ENCODE measurements around the gene TAX1BP3. TPM values are rescaled to one million over a fixed set of nuclear protein-coding genes. Genes with fewer than 3 reads are reported as not detected.

Gene TAX1BP3
- total and polyA plus RNA-seq, 2 of the 13 experiments (the other 11 are each of a cell fraction or from before 2014, with no cell fraction given), result 16.7 to 45.1 TPM

DNA sequence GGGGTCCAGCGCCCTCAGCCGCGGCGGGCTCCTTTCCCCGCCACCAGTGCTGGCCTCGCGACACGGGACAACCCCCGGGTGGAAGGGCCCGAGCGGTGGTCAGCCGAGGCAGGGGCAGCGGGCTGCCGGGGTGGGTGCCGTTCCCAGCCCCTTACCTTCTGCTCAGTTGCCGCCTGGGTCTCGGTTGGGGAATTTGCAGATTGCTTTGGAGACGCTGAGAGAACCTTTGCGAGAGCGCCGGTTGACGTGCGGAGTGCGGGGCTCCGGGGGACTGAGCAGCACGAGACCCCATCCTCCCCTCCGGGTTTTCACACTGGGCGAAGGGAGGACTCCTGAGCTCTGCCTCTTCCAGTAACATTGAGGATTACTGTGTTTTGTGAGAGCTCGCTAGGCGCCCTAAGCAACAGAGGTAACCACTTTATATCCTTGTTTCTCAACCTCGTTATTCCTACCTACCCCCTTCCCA is 31.4 kb downstream of the TAX1BP3 start (continued):
- TF ChIP-seq ETV5 (CRISPR knock-in tag; IDR thresholded peaks at IDR 0.05; ENCODE audit: borderline replicate concordance) (no peak), ARID2 (CRISPR knock-in tag; IDR thresholded peaks at IDR 0.05; ENCODE audit: borderline replicate concordance) (no peak), NAIF1 (CRISPR knock-in tag; IDR thresholded peaks at IDR 0.05; ENCODE audit: borderline replicate concordance) (no peak), PHF8 (CRISPR knock-in tag; IDR thresholded peaks at IDR 0.05) (no peak), ZNF17 (CRISPR knock-in tag; IDR thresholded peaks at IDR 0.05) (no peak), ZNF432 (CRISPR knock-in tag; IDR thresholded peaks at IDR 0.05; ENCODE audit: borderline replicate concordance) (no peak), PPARG (CRISPR knock-in tag; conservative IDR thresholded peaks at IDR 0.05) (no peak), ZNF253 (CRISPR knock-in tag; IDR thresholded peaks at IDR 0.05; ENCODE audit: borderline replicate concordance) (no peak), HNRNPH1 (optimal IDR thresholded peaks at IDR 0.05; ENCODE audit: low read depth, low read length) (no peak), SNAPC2 (CRISPR knock-in tag; IDR thresholded peaks at IDR 0.05) (no peak), TEAD2 (CRISPR knock-in tag; IDR thresholded peaks at IDR 0.05) (no peak), HDAC1 (CRISPR knock-in tag; IDR thresholded peaks at IDR 0.05) (peak; percentile 29; the same call in 1 of the 2 replicates)
- TF ChIP-seq, protein P1, sequence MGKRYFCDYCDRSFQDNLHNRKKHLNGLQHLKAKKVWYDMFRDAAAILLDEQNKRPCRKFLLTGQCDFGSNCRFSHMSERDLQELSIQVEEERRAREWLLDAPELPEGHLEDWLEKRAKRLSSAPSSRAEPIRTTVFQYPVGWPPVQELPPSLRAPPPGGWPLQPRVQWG (CRISPR knock-in tag; IDR thresholded peaks at IDR 0.05; ENCODE audit: borderline replicate concordance, low read depth), result no peak
- TF ChIP-seq, protein P2, sequence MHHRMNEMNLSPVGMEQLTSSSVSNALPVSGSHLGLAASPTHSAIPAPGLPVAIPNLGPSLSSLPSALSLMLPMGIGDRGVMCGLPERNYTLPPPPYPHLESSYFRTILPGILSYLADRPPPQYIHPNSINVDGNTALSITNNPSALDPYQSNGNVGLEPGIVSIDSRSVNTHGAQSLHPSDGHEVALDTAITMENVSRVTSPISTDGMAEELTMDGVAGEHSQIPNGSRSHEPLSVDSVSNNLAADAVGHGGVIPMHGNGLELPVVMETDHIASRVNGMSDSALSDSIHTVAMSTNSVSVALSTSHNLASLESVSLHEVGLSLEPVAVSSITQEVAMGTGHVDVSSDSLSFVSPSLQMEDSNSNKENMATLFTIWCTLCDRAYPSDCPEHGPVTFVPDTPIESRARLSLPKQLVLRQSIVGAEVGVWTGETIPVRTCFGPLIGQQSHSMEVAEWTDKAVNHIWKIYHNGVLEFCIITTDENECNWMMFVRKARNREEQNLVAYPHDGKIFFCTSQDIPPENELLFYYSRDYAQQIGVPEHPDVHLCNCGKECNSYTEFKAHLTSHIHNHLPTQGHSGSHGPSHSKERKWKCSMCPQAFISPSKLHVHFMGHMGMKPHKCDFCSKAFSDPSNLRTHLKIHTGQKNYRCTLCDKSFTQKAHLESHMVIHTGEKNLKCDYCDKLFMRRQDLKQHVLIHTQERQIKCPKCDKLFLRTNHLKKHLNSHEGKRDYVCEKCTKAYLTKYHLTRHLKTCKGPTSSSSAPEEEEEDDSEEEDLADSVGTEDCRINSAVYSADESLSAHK (CRISPR knock-in tag; IDR thresholded peaks at IDR 0.05; ENCODE audit: borderline replicate concordance), result no peak
- TF ChIP-seq, protein P3, sequence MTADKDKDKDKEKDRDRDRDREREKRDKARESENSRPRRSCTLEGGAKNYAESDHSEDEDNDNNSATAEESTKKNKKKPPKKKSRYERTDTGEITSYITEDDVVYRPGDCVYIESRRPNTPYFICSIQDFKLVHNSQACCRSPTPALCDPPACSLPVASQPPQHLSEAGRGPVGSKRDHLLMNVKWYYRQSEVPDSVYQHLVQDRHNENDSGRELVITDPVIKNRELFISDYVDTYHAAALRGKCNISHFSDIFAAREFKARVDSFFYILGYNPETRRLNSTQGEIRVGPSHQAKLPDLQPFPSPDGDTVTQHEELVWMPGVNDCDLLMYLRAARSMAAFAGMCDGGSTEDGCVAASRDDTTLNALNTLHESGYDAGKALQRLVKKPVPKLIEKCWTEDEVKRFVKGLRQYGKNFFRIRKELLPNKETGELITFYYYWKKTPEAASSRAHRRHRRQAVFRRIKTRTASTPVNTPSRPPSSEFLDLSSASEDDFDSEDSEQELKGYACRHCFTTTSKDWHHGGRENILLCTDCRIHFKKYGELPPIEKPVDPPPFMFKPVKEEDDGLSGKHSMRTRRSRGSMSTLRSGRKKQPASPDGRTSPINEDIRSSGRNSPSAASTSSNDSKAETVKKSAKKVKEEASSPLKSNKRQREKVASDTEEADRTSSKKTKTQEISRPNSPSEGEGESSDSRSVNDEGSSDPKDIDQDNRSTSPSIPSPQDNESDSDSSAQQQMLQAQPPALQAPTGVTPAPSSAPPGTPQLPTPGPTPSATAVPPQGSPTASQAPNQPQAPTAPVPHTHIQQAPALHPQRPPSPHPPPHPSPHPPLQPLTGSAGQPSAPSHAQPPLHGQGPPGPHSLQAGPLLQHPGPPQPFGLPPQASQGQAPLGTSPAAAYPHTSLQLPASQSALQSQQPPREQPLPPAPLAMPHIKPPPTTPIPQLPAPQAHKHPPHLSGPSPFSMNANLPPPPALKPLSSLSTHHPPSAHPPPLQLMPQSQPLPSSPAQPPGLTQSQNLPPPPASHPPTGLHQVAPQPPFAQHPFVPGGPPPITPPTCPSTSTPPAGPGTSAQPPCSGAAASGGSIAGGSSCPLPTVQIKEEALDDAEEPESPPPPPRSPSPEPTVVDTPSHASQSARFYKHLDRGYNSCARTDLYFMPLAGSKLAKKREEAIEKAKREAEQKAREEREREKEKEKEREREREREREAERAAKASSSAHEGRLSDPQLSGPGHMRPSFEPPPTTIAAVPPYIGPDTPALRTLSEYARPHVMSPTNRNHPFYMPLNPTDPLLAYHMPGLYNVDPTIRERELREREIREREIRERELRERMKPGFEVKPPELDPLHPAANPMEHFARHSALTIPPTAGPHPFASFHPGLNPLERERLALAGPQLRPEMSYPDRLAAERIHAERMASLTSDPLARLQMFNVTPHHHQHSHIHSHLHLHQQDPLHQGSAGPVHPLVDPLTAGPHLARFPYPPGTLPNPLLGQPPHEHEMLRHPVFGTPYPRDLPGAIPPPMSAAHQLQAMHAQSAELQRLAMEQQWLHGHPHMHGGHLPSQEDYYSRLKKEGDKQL (CRISPR knock-in tag; IDR thresholded peaks at IDR 0.05; ENCODE audit: low read depth), result no peak
- TF ChIP-seq, protein P4, sequence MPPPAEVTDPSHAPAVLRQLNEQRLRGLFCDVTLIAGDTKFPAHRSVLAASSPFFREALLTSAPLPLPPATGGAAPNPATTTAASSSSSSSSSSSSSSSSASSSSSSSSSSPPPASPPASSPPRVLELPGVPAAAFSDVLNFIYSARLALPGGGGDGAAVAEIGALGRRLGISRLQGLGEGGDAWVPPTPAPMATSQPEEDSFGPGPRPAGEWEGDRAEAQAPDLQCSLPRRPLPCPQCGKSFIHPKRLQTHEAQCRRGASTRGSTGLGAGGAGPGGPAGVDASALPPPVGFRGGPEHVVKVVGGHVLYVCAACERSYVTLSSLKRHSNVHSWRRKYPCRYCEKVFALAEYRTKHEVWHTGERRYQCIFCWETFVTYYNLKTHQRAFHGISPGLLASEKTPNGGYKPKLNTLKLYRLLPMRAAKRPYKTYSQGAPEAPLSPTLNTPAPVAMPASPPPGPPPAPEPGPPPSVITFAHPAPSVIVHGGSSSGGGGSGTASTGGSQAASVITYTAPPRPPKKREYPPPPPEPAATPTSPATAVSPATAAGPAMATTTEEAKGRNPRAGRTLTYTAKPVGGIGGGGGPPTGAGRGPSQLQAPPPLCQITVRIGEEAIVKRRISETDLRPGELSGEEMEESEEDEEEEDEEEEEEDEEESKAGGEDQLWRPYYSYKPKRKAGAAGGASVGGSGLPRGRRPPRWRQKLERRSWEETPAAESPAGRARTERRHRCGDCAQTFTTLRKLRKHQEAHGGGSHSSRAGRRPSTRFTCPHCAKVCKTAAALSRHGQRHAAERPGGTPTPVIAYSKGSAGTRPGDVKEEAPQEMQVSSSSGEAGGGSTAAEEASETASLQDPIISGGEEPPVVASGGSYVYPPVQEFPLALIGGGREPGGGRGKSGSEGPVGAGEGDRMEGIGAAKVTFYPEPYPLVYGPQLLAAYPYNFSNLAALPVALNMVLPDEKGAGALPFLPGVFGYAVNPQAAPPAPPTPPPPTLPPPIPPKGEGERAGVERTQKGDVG (CRISPR knock-in tag; IDR thresholded peaks at IDR 0.05; ENCODE audit: borderline replicate concordance), result no peak; the same call in 1 of the 2 replicates
